NCI-H345 treated with DMSO at 0.1 percent for 48 hours (cell line): Measurements from ENCODE around the gene EZH1.

Source experiments
- DNase-seq: peaks from one replicate; lab custom pipeline; 2025; ENCODE audit not compliant: unreplicated experiment; lab: John Stamatoyannopoulos, UW

Gene EZH1

DNA sequence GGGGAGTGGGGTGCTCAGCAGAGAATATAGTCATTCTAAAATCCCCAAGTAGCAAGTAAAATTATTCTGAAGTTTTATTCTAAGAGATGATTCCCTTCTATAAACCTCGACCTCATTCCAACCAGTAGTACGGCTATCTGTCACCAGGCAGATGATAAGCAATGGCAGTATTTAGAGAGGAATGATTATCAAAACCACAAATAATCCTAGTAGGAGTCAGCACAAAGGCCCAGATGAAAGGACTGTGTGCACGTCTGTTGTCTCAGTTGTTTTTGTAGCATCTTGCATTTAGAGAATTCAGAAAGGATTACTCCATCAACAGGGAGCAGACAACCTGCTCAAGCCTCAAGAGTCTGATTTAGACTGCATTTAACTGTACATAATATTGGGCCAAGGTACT, 21.2 kb downstream of the EZH1 start:
- DNase-seq: no peak

DNA sequence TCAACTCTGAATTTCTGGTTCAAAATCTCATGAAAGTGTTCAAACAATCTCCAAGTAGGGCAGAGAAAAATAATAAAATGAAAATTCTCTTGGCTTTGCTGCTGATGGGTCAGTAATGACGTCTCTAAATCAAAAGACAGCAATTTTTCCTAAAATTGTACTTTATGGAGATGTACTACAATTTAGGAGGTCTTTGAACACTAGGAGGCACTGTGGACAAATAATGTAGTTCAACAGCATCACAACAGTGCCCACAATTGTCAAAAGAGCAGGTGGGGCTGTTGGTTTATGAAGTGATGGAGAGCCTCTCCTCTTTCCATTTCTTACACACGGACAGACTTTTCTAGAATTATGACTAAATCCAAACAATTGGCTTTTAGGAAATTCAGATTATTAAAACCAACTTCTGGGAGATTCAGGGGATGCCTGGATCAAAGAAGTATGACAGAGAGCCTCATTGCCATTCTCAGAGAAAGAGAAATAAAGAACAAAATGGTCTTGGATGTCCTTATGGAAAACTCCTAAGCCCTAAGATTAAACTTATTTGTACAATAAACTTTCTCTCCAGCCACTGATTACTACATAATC, 23.8 kb downstream of the EZH1 start:
- peak; percentile 33 for DNase-seq

DNA sequence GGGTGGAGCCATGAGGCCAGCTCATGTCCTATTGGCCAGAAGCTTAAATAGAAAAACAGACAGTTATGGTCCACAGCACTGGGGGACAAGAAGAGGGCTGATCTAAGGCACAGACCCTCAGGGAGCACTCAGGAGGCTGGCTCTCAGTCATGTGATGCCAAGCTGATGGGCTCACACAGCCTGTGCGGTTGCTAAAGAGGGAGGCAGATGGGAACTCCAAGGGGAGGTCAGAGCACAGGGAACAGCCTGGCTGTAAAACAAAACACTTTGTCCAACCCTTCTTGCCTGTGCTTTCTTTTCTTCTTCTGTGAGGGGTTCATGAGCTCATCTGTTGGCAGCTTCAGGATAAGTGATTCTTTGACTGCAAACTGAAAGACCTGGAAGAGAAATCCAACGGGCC, 35.3 kb downstream of the EZH1 start:
- no peak for DNase-seq

DNA sequence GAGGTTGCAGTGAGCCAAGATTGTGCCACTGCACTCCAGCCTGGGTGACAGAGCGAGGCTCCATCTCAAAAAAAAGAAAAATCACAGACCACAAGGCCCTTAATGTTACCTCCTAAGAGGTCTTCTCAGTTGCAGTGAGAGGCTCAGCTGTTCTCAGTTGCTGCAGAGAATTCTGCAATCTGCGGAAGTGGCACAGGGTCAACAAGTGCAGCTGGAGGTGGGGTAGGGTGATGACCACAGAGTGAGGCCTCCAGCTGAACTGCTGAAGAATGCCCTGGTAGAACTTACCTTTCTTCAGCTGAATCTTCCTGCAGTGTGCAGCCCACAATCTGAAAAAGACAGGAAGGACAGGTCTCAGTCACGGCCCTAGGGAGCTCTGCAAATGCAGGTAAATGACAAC, 36.3 kb downstream of the EZH1 start:
- no peak for DNase-seq

DNA sequence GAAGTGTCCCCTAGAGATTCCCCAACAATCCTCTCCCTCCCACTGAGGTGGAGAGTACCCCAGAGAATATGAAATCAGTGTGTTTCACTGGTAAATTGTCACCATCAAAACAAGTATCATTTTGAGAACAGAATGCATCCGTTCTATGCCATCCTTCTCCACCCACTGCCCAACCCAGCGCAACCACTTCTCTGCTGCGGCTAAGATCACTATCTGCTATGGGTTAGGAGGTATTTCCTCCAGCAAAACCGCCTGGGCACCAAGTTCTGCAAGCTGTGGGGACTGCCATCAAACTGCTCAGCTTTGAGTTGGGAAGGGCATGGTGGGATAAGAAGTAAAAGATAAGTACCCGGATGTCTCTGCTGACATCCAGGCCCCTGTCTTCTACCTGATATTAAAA, 38.1 kb downstream of the EZH1 start:
- DNase-seq: no peak

DNA sequence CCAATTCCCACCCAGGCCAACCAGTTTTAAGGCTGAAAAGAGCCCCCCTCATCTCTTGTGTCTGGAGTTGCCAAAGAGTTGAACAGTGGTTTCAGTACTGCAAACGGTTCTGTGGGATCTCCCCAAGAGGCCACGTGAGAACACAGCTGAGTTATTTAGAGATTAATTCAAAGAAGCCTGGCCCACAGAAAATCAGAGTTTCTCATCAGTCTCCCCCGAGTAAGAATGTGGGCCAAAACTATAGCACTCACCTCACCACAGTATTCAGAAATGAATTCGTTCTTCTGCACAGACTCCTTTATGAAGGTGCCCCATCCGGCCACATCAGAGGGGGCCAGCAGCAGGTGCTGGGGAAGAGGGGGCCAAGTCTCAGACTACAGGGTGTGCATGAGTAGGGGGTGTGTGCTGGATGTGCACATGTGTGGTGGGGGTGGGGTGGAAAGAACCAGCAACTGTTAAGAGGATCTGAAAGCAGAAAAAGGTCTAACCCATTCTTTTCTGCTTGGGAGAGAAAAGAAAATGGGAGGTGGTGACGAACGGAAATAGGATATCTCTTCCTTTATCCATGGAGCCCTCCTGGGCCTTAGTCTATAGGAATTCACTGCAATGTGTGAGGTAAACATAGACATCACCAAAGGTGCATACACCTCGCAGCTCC, 39.9 kb downstream of the EZH1 start:
- DNase-seq: no peak

DNA sequence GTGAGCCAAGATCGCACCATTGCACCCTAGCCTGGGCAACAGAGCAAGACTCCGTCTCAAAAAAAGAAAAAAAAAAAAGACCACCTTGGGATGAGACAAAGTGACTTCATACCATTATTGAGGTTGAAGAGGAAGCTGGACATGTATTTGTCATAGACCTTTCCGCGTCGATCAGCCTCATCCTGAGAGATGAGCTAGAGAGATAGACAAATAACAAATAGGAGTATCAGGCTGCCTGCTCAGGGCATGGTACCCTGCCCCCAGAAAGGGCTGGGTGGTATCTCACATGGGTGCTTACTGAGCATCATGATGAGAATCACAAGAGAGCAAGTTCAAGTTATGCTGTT, 40.4 kb downstream of the EZH1 start:
- DNase-seq: no peak

DNA sequence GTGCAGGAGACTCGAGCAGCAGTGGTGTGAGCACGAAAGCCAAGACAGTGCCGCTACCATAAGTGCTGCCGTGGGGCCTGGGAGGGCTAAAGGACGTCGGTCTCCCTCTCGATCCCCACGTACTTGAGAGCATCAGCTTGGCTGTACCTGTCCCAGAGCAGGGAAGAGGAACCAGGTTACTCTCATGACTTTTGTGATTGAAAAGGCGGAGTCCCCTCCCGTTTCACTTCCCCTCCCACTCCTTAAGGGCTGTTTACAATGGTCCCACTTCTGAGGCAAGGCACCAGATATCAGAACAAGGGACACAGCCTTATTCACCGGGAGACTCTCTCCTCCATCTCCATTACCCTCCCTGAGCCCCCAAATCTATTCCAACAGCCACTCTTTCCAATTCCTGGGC, 42.4 kb downstream of the EZH1 start:
- DNase-seq: no peak

DNA sequence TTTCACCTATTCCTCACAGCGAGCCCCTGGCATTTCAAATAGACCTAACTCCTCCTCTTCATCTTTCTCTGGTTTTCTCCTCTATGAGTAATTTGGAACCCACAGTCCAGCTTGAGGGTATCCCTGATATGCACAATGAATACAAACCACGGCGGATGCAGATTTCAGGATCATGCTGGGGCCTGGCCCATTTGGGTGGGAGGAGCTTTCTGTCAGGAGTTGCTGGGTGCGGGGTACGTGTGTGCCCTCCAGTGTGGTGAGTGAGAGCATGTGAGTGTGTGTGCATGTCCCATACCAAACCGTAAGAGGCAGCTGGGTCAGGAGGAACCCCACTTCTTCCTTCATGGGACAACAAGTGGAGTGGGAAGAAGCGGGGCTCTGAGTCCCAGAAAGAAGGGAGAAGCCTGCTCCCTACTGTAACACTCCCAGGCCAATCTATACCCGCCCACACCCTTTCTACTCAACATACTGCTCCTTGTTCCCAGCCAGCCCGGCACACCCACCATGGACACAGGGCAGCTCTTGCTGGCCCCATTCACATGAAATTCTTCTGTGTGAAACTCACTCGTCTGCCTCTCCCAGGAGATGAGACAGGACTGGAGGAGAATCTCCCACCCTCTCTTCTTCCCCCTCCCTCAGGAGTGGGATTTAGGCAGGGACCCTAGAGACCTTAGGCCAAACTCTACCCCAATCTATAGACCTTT, 44.1 kb downstream of the EZH1 start:
- no peak for DNase-seq

DNA sequence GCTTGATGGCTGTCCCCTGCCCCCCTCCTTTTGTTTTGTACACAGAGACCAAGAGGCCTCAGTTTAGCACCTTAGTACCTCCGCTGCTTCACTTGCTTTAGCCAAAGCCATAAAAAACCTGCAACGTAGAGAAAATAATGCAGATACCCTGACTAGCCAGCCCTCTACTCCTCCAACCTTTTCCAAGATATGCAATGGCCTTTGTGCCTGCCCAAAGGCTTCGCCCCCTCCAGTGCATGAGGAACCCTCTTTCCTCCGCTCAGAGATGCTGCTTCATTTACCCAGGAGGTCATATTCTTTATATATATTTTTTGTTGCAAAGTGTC, 45.5 kb downstream of the EZH1 start:
- no peak for DNase-seq

DNA sequence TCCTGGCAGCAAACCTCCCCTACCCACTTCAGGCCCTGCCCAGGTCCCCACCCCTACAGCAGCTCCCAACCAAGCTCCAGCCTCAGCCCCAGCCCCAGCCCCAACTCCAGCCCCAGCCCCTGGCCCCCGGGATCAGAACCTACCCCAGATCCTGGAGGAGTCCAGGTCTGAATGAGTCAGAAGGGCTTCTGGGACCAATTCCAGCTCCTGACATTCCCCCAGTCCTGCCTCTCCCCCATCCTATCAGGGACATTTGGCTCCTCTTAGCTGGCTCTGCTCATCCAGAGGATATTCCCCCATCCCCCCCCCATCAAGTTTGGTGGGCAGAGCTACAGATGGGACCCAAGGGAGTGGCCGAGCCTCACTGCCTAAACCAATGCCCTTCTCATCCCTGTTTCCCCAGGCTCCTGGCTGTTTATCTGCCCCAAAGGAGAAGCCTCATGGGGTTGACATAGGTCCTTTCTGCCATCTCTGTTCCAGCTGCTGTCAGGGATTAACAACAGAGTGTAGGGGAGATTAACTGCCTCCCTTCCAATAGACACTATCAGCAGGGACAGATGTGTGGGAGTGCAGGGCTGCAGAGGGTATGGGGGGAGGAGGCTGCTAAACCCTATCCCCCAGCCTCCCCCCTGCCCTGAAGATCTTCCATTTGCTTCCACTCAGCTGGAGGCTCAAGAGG, 46.0 kb downstream of the EZH1 start:
- DNase-seq: no peak

DNA sequence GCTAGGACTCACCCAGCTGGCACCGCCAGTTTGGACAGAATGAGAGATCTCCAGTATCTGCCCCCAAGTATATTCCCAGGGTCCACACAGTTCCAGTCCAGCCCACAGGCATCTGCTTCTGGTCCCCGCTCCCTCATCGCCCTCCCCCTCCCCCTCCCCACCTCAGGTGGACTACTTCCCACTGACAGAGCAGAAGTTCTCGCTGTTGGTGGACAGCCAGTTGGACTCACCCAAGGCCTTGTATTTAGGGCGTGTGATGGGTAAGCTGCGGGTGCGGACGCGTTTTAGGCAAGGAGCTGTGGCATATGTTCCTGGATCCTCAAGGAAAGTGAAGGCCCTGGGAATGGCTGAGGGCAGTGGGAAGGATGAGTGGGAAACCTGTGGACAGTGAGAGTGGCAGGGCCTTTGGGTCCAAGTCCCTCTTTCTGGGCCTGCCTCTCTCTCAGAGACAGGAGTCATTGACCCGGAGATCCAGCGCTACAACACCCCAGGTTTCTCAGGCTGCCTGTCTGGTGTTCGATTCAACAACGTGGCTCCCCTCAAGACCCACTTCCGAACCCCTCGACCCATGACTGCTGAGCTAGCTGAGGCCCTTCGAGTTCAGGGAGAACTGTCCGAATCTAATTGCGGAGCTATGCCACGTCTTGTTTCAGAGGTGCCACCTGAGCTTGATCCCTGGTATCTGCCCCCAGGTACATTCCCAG, 47.6 kb downstream of the EZH1 start:
- no peak for DNase-seq

DNA sequence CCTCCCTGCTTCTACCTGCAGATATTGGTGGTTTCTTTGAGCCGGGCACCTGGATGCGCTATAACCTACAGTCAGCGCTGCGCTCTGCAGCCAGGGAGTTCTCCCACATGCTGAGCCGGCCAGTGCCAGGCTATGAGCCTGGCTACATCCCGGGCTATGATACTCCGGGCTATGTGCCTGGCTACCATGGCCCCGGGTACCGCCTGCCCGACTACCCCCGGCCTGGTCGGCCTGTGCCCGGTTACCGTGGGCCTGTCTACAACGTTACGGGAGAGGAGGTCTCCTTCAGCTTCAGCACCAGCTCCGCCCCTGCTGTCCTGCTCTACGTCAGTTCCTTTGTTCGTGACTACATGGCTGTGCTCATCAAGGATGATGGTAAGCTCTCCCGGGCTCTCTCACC, 49.3 kb downstream of the EZH1 start:
- DNase-seq: no peak

DNA sequence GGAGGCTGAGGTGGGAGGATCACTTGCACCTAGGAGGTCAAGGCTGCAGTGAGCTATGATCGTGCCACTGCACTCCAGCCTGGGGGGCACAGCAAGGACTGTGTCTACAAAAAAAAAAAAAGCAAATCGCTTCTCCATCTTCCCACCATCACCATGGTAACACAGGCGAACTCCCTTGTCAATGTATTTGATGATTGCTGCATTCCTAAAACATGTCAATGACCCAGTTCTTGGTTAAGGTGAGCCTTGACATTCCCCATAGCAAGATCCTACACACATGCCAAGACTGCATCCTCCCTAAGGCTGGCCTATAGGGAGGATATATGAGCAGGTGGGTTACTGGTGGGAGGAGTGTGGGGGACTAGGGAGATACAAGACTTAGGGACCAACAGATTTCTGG, 50.3 kb downstream of the EZH1 start:
- no peak for DNase-seq

DNA sequence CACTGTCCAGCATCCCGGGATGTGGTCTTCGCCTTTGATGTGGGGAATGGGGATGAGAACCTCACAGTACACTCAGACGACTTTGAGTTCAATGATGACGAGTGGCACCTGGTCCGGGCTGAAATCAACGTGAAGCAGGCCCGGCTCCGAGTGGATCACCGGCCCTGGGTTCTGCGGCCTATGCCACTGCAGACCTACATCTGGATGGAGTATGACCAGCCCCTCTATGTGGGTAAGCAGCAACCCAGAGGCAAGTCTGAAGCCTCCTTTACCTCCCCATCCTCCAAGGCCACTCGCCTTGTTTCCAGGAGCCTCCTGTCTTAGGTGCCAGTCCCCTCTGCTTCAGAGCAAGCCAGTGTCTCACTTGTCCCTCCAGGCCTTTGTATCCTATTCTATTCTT, 52.4 kb downstream of the EZH1 start:
- DNase-seq: no peak

DNA sequence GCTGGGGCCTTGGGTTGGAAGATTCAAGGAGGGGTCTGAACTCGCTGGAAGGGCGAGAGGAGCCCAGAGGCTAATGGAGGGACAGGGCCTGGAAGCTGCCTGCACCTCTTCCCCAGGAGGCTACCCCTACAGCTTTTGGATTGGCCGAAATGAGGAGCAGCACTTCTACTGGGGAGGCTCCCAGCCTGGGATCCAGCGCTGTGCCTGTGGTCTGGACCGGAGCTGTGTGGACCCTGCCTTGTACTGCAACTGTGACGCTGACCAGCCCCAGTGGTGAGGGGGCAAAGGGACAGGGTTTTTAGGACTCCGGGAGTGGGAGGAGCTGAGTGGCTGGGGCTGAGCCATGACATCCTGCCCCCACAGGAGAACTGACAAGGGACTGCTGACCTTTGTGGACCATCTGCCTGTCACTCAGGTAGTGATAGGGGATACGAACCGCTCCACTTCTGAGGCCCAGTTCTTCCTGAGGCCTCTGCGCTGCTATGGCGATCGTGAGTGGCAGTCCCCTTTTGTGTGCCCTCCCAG, 53.8 kb downstream of the EZH1 start:
- no peak for DNase-seq

DNA sequence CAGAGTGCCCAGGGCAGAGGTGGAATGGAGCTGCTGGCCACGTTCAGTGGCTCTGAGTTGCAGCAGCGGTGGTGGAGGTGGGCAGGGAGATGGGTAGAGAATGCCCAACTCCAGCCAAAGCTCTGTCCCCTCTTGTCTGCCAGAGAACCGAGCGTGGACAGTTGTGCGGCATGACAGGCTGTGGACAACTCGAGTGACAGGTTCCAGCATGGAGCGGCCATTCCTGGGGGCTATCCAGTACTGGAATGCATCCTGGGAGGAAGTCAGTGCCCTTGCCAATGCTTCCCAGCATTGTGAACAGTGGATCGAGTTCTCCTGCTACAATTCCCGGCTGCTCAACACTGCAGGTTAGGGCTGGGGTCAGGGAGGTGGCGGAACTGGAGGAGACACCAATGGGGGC, 54.2 kb downstream of the EZH1 start:
- no peak for DNase-seq

DNA sequence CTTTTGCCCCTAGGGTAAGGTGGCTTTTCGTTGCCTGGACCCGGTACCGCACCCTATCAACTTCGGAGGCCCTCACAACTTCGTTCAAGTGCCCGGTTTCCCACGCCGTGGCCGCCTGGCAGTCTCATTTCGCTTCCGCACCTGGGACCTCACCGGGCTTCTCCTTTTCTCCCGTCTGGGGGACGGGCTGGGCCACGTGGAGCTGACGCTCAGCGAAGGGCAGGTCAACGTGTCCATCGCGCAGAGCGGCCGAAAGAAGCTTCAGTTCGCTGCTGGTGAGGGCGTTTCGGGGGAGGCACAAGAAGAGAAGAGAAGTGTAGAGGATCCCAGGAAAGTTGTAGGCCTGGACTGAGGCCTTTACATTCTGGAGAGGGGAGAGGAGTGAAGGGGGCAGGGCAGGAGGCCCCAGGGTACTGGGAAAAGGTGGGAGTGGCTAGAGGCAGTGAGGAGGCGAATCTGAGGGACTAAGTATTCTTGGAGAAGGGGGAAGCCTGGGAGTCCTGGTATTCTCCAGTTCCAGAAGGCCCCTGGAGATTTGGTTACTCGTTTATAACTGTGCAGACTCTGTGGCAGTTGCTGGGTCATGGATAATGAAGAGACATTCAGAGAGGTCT, 57.0 kb downstream of the EZH1 start:
- no peak for DNase-seq

DNA sequence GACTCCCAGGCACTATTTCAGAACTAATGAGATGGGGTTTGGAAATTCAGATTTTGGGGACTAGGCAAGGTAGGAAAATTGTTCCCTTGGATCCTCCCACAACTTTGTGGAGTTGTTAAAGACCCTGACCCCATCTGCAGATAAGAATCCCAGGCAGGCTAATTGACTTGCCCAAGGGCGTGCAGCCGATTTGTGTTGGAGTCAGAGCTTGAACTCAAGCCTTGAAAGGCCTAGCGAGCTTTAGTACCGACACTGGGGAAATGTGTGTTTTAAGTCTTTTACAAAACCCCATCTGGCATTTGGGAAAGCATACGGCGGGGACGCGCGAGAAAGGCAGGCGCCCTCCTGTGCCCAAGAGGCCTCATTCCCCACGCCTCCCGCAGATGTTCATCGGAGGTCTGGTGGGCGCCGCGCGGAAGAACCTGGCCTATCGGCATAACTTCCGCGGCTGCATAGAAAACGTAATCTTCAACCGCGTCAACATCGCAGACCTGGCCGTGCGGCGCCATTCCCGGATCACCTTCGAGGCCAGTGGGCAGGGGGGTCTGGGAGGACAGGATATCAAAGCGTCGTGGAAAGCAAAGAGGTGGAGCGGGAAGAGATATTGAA, 58.2 kb downstream of the EZH1 start:
- no peak for DNase-seq

DNA sequence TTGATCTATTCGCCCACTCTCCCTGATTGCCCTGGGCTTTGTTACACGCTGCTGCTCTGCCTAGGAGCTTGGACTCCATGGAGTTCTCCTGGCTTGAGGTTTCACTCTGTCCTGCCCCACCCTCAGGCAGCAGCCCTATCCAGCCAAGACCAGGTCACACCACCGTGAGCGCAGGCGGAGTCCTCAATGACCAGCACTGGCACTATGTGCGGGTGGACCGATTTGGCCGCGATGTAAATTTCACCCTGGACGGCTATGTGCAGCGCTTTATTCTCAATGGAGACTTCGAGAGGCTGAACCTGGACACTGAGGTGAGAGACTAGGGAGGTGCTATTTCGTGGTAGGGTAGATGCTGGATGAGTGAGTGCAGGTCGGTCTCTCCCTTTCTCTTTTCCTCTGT, 59.0 kb downstream of the EZH1 start:
- no peak for DNase-seq
